Measurements from ENCODE around the gene ETDC.

DNA sequence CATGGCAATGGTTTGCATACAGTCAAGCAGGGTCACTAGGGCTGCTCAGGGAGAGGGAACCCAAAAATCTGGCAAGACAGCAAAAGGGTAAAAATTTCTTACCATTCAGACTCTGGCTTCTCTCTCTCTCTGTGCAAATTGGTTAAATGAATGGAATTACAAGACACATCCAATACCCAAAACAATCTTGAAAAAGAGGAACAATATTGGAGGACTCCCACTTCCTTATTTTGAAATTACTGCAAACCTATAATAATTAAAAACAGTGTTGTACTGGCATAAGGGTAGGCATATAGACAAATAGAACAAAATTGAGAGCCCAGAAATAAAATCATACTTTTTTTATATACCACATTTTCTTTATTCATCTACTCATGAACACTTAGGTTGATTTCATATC, 33.3 kb upstream of the ETDC start:
- TF ChIP-seq CTCF (IDR thresholded peaks at IDR 0.05; ENCODE audit: low read length) (no peak), EZH2 (optimal IDR thresholded peaks at IDR 0.05; ENCODE audit: low read depth, low read length) (no peak), EZH2phosphoT487 (IDR thresholded peaks at IDR 0.05; ENCODE audit: low read length) (no peak)
